Measurements from ENCODE around the gene MUC6.
"Not testable (repeated sequence)": the region's sequence is repeated elsewhere in the genome, so short reads cannot be mapped to it uniquely, and the experiment has no call there.

The MUC6 gene

GRCh38 chr11:980438-981357 lies 55.8 kb downstream of the MUC6 start:
- peak; percentile 52 for DNase-seq

- no peak for DNase-seq
Observed at GRCh38 chr11:978781-979180, 57.7 kb downstream of the MUC6 start.

GRCh38 chr11:977830-978720 lies 58.4 kb downstream of the MUC6 start:
- no peak for DNase-seq

- peak; percentile 38 for DNase-seq
Observed at GRCh38 chr11:976431-977160, 59.9 kb downstream of the MUC6 start.

GRCh38 chr11:975827-976226 lies 60.7 kb downstream of the MUC6 start:
- DNase-seq = peak; percentile 50

GRCh38 chr11:975376-975775 lies 61.1 kb downstream of the MUC6 start:
- DNase-seq = not testable (repeated sequence)

- no peak for DNase-seq
Observed at GRCh38 chr11:973237-973636, 63.3 kb downstream of the MUC6 start.

- no peak for DNase-seq
Observed at GRCh38 chr11:972523-973211, 63.9 kb downstream of the MUC6 start.

- DNase-seq = no peak
Observed at GRCh38 chr11:971731-972365, 64.7 kb downstream of the MUC6 start.

- no peak for DNase-seq
Observed at GRCh38 chr11:971092-971690, 65.3 kb downstream of the MUC6 start.

GRCh38 chr11:970319-970871 lies 66.1 kb downstream of the MUC6 start:
- DNase-seq = no peak

- no peak for DNase-seq
Observed at GRCh38 chr11:969651-970205, 66.8 kb downstream of the MUC6 start.

- no peak for DNase-seq
Observed at GRCh38 chr11:968822-969221, 67.7 kb downstream of the MUC6 start.

GRCh38 chr11:967995-968751 lies 68.3 kb downstream of the MUC6 start:
- no peak for DNase-seq

GRCh38 chr11:965206-965775 lies 71.2 kb downstream of the MUC6 start:
- no peak for DNase-seq

GRCh38 chr11:963852-964251 lies 72.7 kb downstream of the MUC6 start:
- no peak for DNase-seq

Measured in fibroblast of skin of back (primary cell).